Cardiac fibroblast (primary cell): ENCODE data around the gene KITLG.

Experiments used
- DNase-seq, 2 donors: peaks; one replicate each; pipeline versions ENCODE4 v3.0.0 to v3.0.0-alpha.2; 2010; ENCODE audit warnings: low read depth in 2 of 2
- H3K4me3 ChIP-seq, 2 donors: replicated peaks in 1 of 2; 1 replicate in 1 of 2; 2 replicates in 1 of 2; pipeline ENCODE4 v1.5.1; 2011; ENCODE audit warnings: low read depth in 2 of 2, low read length in 2 of 2, mild to moderate bottlenecking in 2 of 2, moderate library complexity in 1 of 2
- CTCF ChIP-seq: IDR thresholded peaks from one replicate; pipeline ENCODE4 v1.5.1; 2011; ENCODE audit warnings: low read depth, mild to moderate bottlenecking, low read length, inconsistent platforms

KITLG gene

DNA sequence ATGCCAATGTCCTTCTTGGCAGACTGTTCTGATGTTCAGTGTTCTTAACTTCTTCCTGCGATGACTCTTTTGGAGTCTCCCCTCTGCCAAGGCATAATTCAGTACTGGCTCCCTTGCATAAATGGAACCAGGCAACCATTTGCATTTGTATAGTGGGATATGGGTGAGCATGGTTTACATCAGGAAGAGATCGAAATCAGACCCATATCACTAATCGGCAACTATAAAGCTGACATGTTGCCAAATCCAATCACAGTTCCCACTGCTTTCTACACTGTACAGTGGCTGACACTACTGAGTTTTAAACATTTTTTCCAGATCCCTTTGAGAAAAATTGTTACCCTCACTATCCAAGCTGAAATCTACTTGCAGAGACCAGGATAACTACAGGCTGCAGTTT is 83.8 kb downstream of the KITLG start:
- H3K4me3 ChIP-seq, result no peak overlapping the region
- TF ChIP-seq CTCF, result no peak
- no peak for DNase-seq

- no peak for TF ChIP-seq CTCF
- DNase-seq, result no peak
Measured at GRCh38 chr12:88495031-88495430, 85.2 kb downstream of the KITLG start.

DNA sequence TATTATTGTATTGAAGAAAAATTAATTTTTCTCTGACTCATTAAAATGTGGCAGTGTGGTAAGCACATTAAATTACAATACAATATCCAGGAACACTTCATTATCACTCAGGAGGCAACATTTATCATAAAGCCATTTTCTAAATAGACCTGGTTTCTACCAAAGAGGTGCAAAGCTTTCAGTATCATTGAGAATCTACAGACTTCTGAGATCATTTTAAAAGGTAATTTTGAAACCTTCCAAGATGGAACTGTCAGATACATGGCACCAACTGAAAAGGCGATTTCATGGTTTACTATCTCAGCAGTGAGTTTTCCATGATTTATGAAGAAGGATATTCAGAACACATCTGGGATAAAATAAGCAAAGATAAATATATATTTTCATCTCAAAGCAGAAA is 85.8 kb downstream of the KITLG start:
- TF ChIP-seq CTCF, result no peak
- H3K4me3 ChIP-seq, result no peak overlapping the region
- DNase-seq, result no peak

More at GRCh38 chr12:88495031-88495430, 85.2 kb downstream of the KITLG start:
- H3K4me3 ChIP-seq, result no peak overlapping the region

GRCh38 chr12:88493636-88494035 is 86.6 kb downstream of the KITLG start:
- H3K4me3 ChIP-seq, result no peak overlapping the region
- DNase-seq, result peak; percentile 85 to 93

GRCh38 chr12:88490425-88490824 is 89.8 kb downstream of the KITLG start:
- TF ChIP-seq CTCF, result no peak
- DNase-seq, result no peak
- H3K4me3 ChIP-seq, result no peak overlapping the region

More at GRCh38 chr12:88493636-88494035, 86.6 kb downstream of the KITLG start:
- TF ChIP-seq CTCF, result no peak

DNA sequence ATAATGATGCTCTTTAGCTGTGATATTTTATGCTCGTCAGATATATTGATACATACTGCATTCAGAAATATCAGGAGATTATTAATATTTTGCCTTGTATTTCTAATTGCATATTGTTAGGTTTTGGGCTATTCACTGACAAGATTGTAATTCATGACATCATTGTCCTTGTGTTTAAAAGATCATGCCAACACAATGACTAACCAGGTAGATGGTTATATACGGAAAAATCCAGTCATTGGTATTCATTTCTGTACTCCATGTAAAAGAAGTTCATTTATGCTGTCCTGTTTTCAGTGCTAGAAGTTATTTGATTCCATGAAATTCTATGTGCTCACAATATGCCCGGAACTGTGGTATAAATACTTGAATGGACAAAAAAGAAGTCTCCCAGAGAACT is 107.5 kb downstream of the KITLG start:
- peak in 1 of 2 donors; percentile 79 for DNase-seq
- no peak for TF ChIP-seq CTCF
- H3K4me3 ChIP-seq, result no peak overlapping the region

DNA sequence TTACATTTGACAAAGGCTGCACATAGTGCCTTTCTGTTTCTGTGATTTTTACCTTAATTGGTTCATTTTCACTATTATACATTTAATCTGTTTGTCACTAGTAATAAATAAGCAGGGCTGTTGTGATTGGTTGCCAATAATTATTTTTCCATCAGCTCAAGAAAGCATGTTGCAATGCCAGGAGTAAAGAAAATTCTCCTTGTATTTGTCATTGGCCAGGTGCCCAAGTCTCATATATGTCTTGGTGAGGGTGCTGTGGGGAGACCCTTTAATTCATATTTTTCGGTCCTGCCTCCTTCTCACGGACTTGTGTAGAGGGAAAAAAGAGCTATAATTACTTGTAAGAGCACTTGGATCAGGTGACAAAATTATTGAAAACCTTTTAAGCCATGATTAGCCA is 108.0 kb downstream of the KITLG start:
- peak; percentile 30 to 48 for DNase-seq

More for the DNA sequence above, 108.0 kb downstream of the KITLG start:
- H3K4me3 ChIP-seq, result no peak overlapping the region
- TF ChIP-seq CTCF, result no peak
